HG02870 (cell line): ENCODE results near the gene BTAF1.
"Not testable (repeated sequence)": the region's sequence is repeated elsewhere in the genome, so short reads cannot be mapped to it uniquely, and the experiment has no call there.

ENCODE experiments used
- ATAC-seq: cut with Tn5 transposase; IDR thresholded peaks from one replicate; pipeline ENCODE4 v1.9.1; 2021; ENCODE audit warnings: mild to moderate bottlenecking, moderate library complexity; ENCODE audit not compliant: unreplicated experiment

The BTAF1 gene

DNA sequence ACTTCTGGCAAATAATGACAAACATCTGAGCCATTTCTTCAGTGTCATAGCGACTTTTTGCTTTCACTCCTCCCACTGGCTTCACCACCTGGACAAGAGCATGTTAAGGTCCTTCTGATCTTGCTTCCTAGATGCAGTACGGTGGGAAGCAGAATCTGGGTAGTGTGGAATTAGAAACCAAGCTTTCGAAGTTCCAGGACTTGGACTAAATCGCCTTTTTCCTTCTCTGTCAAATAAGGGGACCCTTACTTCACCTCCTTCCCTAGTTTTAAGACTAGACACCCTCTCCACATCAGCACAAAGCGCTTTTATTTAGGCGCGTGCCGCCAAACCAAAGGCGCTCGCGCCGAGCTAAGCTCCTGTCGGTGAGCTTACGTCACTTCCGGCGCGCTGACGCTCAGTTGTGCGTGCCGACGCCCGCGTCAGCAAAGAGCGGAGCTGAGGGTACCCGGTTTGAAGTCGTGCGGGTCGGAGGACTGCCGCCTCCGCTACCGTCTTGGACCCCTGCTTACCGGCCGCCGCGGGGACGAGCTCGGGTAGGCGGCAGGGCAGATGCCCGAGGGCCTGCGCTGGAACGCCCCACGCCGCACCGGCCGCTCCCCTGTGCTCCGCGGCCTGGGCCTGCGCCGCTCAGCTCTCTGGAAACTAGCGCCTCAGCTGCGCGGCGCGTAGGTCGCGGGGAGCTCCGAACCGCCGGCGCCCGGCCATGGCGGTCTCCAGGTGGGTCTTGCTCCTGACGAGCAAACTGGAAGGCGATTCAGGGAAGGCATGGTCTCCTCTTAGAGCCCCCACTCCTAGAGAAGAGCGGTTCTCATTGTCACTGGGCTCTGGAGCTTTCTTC lies at the start of gene BTAF1:
BTAF1 (plus strand) TSS at position 400 of the 841 bp plus-strand sequence; CDS start at position 707, 307 bp downstream.
- ATAC-seq, result peak; percentile 96

GRCh38 chr10:91875156-91875555 lies 48.4 kb upstream of the BTAF1 start:
- ATAC-seq, result no peak

DNA sequence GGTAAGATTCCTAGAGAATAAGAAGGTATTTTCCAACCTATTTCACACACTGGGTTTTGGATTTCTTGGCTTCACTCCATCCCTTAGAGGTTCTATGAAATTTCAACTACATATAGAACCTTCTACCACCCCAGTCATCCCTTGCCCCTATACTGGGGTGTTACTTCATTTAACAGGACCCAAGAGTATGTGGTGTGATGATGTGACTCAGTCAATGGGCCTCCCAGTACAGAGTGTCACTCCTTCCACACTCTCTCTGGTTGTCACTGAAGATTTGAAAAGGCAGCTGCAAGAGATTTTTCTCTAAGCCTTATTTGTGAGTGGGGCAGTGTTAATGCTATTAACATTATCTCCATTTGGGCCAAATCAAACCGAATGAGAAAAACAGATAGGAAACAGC lies 47.8 kb upstream of the BTAF1 start:
- ATAC-seq, result no peak

- ATAC-seq, result no peak
Observed at GRCh38 chr10:91879515-91880170, 43.9 kb upstream of the BTAF1 start.

DNA sequence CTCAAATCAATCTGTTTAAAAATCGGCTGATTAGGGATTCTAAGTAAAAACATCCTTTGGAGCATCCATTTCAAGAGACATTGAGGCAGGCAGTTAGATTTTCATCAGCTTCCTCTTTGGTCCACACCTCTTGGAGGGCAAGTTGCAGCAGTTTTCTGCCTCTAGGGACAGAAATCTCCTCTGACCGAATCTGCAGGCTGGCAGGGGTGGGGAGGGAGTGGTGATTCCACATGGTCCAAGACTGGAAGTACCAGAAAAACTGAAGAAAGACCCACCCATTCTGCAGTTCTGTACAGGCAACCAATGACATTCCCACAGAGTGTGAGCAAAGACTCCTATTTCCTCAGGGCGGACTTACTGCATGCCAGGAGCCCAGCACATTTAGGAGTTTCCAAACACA lies 43.3 kb upstream of the BTAF1 start:
- no peak for ATAC-seq

GRCh38 chr10:91883549-91884444 lies 39.8 kb upstream of the BTAF1 start:
- no peak for ATAC-seq

DNA sequence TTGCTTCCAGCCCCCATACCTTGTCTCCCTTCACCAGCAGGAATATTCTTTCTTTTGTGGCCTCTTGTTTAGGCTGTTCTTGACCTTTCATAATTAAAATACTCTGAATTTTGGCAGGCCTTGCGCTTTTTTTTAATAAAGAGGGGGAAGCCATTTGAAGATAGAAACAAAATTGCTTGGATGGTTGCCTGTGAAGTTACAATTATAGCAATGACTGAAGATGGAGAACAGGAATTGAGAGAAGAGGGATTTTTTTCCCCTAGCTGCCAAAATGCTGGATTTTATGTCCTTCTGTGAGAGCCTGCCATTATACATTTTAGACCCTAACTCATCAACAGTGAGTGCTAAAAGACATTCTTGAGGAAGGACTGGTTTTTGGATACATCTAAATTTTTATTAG lies 39.0 kb upstream of the BTAF1 start:
- ATAC-seq, result no peak

- ATAC-seq, result no peak
Observed at GRCh38 chr10:91885362-91886079, 38.0 kb upstream of the BTAF1 start.

GRCh38 chr10:91886954-91887271 lies 36.7 kb upstream of the BTAF1 start:
- no peak for ATAC-seq

DNA sequence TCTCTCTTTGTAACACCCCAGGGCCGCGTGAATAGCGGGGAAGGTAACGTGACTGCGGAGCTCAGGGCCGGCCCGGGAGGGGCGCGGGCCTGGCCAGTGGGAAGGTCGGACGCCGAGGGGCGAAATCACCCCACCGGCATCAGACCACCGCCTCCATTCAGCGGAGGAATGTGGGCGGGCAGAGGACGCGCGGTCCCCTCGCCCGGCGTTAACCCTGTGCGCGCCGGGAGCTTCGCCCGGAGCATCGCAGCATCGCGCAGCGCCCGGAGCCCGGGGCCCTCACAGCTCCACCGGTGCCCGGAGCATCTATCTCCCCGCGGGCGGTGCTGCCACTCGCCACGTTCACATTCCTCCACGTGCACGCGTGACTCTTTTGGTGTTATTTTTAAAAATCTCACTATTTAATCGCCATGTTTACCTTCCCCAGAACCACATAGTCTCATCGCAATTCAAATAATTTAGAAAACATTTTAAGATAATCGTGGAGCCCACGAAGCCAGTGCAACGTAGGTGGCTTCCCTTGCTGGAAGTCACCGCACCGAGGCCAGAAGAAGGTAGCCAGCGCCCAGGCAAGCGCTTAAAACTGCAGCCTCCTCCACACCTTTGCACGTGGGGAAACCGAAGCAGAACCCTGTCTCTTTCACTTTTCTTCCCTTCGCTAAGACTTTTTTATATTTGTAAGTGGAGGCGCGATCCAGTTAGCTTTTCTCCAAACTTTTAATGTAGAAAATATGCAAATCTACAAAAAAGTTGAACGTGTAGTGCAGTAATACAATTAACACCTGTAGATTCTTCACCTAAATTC lies 36.1 kb upstream of the BTAF1 start:
- no peak for ATAC-seq

DNA sequence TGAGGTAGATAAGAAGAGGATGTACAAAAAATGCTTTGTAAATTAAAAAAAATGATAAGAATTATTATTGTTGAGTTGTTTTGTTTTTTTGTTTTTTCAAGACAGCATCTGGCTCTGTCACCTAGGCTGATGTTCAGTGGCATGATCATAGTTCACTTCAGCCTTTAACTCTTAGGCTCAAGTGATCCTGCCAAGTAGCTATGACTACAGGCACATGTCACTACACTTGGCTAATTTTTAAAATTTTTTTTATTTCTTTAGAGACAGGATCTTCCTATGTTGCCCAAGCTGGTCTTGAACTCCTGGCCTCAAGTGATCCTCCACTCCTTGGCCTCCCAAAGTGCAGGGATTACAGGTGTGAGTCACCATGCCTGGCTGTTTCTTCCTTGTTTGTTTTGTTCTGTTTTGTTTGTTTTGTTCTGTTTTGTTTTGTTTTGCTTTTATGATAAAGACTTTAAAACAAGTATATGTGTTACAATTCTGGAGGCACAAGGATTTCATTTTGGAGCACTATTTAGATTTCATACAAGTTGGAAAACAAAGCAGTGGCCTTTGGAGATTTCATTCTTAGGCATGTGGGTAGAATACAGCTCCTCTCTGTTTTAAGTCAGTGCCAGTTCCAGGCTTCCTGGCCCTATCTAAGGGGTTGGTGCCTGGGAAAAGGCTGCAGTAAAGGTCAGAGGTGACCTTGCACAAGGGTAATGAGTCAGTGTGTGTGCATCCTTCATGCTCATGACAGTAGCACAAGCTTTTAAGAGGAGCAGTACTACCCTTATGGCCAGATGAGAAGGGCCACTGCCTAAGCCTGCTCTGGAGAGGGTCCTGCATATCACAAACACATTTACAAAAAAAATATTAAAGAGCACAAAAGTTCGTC lies 32.2 kb upstream of the BTAF1 start:
- no peak for ATAC-seq

- no peak for ATAC-seq
Observed at GRCh38 chr10:91893051-91893450, 30.5 kb upstream of the BTAF1 start.

GRCh38 chr10:91894261-91894685 lies 29.3 kb upstream of the BTAF1 start:
- not testable (repeated sequence) for ATAC-seq

DNA sequence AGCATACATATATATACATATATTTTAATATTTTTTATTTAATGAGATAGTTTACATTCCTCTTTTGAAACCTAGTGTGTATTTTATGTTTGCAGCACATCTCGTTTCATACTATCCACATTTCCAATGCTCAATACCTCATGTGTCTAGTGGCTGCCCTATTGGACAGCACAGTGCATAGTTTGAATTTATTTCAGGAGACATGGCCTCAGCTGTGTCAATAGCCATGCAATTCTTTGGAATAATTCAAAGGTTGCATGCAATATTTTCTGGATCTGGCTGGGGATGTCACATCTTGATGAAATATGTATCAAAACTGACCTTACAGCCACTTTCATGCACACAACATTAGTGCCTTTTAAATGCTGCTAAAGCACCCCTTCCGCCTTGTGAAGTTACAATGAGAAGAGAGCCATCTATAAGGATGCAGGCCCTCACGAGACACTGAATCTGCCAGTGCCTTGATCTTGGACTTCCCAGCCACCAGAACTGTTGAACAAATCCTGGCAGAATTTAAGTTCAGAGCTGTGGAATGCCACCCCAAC lies 27.3 kb upstream of the BTAF1 start:
- no peak for ATAC-seq

DNA sequence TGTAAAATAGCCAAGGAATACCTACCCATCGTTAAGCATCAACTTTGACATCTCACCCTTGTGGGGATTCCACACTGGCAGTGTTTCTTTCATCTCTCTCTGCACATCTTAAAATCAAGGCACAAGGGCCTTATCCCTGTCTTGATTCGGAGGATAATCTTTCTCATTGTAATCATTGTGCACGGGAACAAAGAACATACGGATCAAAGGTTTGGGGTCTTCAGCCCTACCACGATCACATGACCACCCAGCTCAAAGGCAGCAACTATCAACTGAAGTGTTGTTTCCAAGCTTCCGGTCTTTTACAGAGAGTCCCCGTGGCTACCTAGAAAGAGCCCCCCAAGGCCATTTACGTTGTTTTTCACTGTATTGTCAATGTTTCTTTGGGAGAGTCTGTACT lies 26.1 kb upstream of the BTAF1 start:
- ATAC-seq, result no peak

DNA sequence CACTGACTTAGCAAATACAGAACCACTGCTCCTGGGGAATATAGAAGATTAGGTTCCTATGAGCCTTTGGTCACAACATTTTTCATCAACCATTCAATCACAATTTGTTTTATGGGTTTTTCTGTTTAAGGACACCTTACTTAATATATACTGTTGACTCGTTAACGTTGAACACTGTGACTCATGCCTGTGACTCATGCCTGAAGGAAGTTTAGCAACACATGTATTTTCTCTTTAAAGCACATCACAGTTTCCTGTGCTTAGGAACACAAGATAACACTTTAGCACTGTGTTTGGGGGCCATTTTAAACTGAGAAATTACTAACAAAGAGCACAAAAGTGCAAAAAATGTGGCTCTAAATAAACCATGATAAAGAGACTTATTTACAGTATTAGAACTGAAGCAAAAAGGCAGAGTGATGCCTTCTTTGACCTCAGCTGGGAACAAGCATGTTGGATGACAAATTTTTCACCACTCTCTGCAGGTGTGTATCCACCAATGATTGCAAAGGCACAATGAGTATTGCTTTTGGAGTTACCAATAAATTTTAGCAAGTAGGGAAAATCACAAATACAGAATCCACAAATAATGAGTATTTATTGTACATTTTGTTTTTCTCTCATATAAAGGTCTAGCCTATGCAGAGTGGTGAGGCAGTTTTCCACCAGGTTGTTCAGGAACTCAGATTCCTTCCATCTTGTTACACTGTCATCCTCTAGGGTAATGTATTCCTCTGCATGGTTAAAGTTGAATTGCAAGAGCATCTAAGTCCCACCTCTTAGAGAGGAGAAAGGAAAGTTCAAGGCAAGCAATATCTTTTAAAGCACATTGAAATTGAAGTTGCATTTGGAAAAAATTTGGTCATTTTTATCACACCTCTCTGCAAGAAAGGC lies 21.5 kb upstream of the BTAF1 start:
- no peak for ATAC-seq

DNA sequence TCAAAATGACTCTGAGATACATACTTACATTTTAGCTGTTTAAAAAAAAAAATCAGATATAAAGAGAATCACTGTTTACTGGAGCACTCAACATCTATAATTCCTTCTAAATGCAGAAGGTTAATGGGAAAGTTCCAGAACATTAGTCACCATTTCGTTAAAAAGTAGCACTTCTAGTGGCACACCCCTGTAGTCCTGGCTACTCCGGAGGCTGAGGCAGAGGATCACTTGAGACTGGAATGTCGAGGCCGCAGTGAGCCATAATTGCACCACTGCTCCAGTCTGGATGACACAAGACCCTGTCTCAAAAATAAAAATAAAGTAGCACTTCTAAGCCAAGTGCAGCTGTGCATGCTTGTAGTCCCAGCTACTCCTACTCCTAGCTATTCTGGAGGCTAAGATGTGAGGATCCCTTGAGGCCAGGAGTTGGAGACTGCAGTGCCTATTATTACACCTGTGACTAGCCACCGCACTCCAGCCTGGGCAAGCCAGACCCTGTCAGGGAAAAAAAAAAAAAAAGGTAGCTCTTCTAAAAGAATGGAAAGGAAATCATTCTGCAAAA lies 16.5 kb upstream of the BTAF1 start:
- ATAC-seq, result no peak
